ENCODE data around the gene USP44. TPM values are rescaled to one million over a fixed set of nuclear protein-coding genes. Genes with fewer than 3 reads are reported as not detected.

The USP44 gene
- total RNA-seq, 3 donors from 2014 or later, result 3.7 to 8.2 (median 3.9) TPM

- intact Hi-C loops (cut with DNase I; ENCODE audit: low total_unique reads), result no loop called here
These were observed 2.5 kb downstream of the USP44 start for GRCh38 chr12:95548539-95549391.

GRCh38 chr12:95548056-95548538 is 3.2 kb downstream of the USP44 start:
- Histone ChIP-seq H3K4me3 (peak overlapping the region; percentile 87 to 93 (median 89)), H3K4me1 (no peaks in the 10 kb centered on the region), H3K36me3 (no peaks in the 10 kb centered on the region), H3K27ac (peak overlapping the region; percentile 84 to 90), H3K27me3 (no peaks in the 10 kb centered on the region), H3K9me3 (no peaks in the 10 kb centered on the region)
- intact Hi-C loops (cut with DNase I; ENCODE audit: low total_unique reads), result no loop called here
- no peak for TF ChIP-seq POLR2AphosphoS5 (IDR thresholded peaks at IDR 0.05)
- no peak for TF ChIP-seq POLR2A (IDR thresholded peaks at IDR 0.05)
- TF ChIP-seq CTCF (IDR thresholded peaks at IDR 0.05), result no peak
- no peak for DNase-seq (ENCODE audit: low spot score in 2 of 2)

More at GRCh38 chr12:95548539-95549391, 2.5 kb downstream of the USP44 start:
- Histone ChIP-seq H3K9me3 (no peaks in the 10 kb centered on the region), H3K4me1 (no peaks in the 10 kb centered on the region), H3K27me3 (no peaks in the 10 kb centered on the region), H3K36me3 (no peaks in the 10 kb centered on the region), H3K27ac (peak overlapping the region; percentile 84 to 90), H3K4me3 (peak overlapping the region; percentile 87 to 93 (median 89))
- peak in 1 of 2 donors; percentile 37 for DNase-seq (ENCODE audit: low spot score in 2 of 2)
- TF ChIP-seq POLR2A (IDR thresholded peaks at IDR 0.05) (no peak), CTCF (IDR thresholded peaks at IDR 0.05) (no peak), POLR2AphosphoS5 (IDR thresholded peaks at IDR 0.05) (peak in 2 of 3 donors; percentile 35 to 62)

GRCh38 chr12:95547522-95548055 is 3.7 kb downstream of the USP44 start:
- TF ChIP-seq CTCF (IDR thresholded peaks at IDR 0.05), result no peak
- TF ChIP-seq POLR2AphosphoS5 (IDR thresholded peaks at IDR 0.05), result peak in 2 of 3 donors; percentile 34 to 38
- Histone ChIP-seq H3K4me1 (no peaks in the 10 kb centered on the region), H3K27me3 (no peaks in the 10 kb centered on the region), H3K36me3 (no peaks in the 10 kb centered on the region), H3K27ac (peak overlapping the region; percentile 84 to 90), H3K9me3 (no peaks in the 10 kb centered on the region), H3K4me3 (peak overlapping the region; percentile 87 to 93 (median 89))
- intact Hi-C loops (cut with DNase I; ENCODE audit: low total_unique reads), result no loop called here
- peak in 1 of 2 donors; percentile 32 for DNase-seq (ENCODE audit: low spot score in 2 of 2)

GRCh38 chr12:95546491-95546813 is 4.8 kb downstream of the USP44 start:
- no peaks in the 10 kb centered on the region for H3K27me3 ChIP-seq
- H3K36me3 ChIP-seq, result no peaks in the 10 kb centered on the region
- no peaks in the 10 kb centered on the region for H3K4me1 ChIP-seq
- no peak overlapping the region for H3K27ac ChIP-seq
- no peak for DNase-seq (ENCODE audit: low spot score in 2 of 2)
- intact Hi-C loops (cut with DNase I; ENCODE audit: low total_unique reads), result no loop called here
- H3K9me3 ChIP-seq, result no peaks in the 10 kb centered on the region
- no peak overlapping the region for H3K4me3 ChIP-seq
- TF ChIP-seq CTCF (IDR thresholded peaks at IDR 0.05) (no peak), POLR2AphosphoS5 (IDR thresholded peaks at IDR 0.05) (no peak), POLR2A (IDR thresholded peaks at IDR 0.05) (no peak)

Measured in breast epithelium (tissue), 4 donors.